C4-2B (cell line): ENCODE results near the gene KCNJ4.

Experiments used
- CTCF ChIP-seq: fragments of 450-650 bp; conservative IDR thresholded peaks from 2 replicates; pipeline ENCODE4 v1.5.1; 2017; ENCODE audit warnings: mild to moderate bottlenecking
- ZFX ChIP-seq: fragments of 450-650 bp; IDR thresholded peaks from 2 replicates; pipeline ENCODE4 v1.6.1; 2017

DNA sequence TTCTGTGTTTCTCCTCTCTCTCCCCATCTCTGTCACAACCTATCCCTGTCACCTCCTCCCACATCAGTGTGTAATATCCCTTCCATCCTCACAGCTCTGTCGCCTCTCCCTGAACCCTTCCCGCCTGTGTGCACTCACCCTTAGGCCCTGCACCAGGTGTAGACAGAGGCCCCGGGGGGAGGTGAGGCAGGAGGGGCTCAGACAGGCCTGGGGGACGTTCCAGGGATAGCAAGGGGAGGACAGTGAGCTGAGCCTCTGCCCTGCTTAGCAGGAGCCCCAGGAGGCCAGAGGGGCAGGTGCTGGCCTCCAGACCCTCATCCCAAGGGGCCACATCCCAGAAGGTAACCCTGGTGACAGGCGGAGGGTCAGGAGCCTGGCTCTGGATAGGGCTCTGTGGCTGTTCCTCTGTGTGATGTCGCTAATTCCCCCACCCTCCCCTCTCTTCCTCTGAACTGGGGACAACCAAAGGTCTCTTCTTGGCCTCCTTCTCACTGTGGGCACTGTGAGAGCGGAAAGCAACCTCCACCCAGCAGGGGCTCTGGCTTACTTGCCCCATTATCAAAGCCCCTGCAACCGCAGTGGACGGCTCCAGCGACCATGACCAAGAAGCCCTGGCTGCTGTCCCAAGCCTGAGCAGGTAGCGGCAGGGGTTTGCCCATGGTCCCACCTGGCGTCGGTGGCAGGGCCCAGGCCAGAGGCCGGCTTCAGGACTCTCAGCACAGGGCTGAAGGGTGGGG, 35.7 kb downstream of the KCNJ4 start:
- TF ChIP-seq CTCF (no peak), ZFX (no peak)
